SK-N-MC (cell line): ENCODE measurements around the gene PNCK.
A peak's percentile ranks its signal among the peaks of the same experiment; 100 is the strongest.

Experiments
- DNase-seq: peaks from one replicate; pipeline ENCODE4 v3.0.0-alpha.2; 2011; ENCODE audit warnings: low read depth, low spot score
- H3K27ac ChIP-seq: fragments of 200-600 bp; sonication (generic); 2 replicates; pipeline ENCODE4 v1.5.1; 2016; ENCODE audit warnings: mixed run types
- H3K36me3 ChIP-seq: fragments of 200-600 bp; sonication (generic); 2 replicates; pipeline ENCODE4 v1.6.1; 2017; ENCODE audit warnings: antibody characterized with exemption, low read length, mixed read lengths; ENCODE audit not compliant: insufficient read depth
- H3K4me3 ChIP-seq: fragments of 200-600 bp; sonication (generic); 2 replicates; pipeline ENCODE4 v1.5.1; 2016
- H3K9ac ChIP-seq: fragments of 200-600 bp; sonication (generic); 2 replicates; pipeline ENCODE4 v1.8.0; 2017; ENCODE audit warnings: mixed run types, mixed read lengths; ENCODE audit not compliant: insufficient read length
- H3K9me3 ChIP-seq: fragments of 200-600 bp; sonication (generic); 2 replicates; pipeline ENCODE4 v1.6.1; 2017; ENCODE audit warnings: low read depth, mild to moderate bottlenecking, antibody characterized with exemption, low read length, moderate library complexity, mixed read lengths
- EZH2 ChIP-seq: fragments of 200-600 bp; sonication (generic); IDR thresholded peaks from one replicate; pipeline ENCODE4 v1.6.1; 2017; ENCODE audit warnings: antibody characterized with exemption
- FOXP2 ChIP-seq: optimal IDR thresholded peaks from 2 replicates; pipeline ENCODE3; 2011; ENCODE audit warnings: mild to moderate bottlenecking, moderate library complexity; ENCODE audit not compliant: insufficient read depth; ENCODE audit errors: extremely low read length, control extremely low read depth
- POLR2AphosphoS5 ChIP-seq: IDR thresholded peaks from 2 replicates; pipeline ENCODE4 v1.6.1; 2012; ENCODE audit warnings: mild to moderate bottlenecking, low read depth, low read length, borderline replicate concordance

Gene PNCK

GRCh38 chrX:153642051-153642654 is 31.5 kb downstream of the PNCK start:
- TF ChIP-seq FOXP2, result no peak
- TF ChIP-seq POLR2AphosphoS5, result no peak
- no peak for TF ChIP-seq EZH2

GRCh38 chrX:153641627-153642026 is 32.0 kb downstream of the PNCK start:
- Histone ChIP-seq H3K27ac (no peak overlapping the region), H3K4me3 (peak overlapping the region; percentile 81; the same call in 1 of the 2 replicates), H3K9ac (no peak overlapping the region)

More at GRCh38 chrX:153642051-153642654, 31.5 kb downstream of the PNCK start:
- Histone ChIP-seq H3K4me3 (peak overlapping the region; percentile 81), H3K9ac (no peak overlapping the region), H3K27ac (no peak overlapping the region), H3K36me3 (no peaks in the 10 kb centered on the region), H3K9me3 (no peaks in the 10 kb centered on the region)
- no peak for DNase-seq

GRCh38 chrX:153640736-153641575 is 32.7 kb downstream of the PNCK start:
- no peak for DNase-seq
- Histone ChIP-seq H3K36me3 (no peaks in the 10 kb centered on the region), H3K9ac (no peak overlapping the region), H3K9me3 (no peaks in the 10 kb centered on the region), H3K4me3 (no peak overlapping the region), H3K27ac (no peak overlapping the region)
- TF ChIP-seq POLR2AphosphoS5 (no peak), FOXP2 (no peak), EZH2 (no peak)

More at GRCh38 chrX:153641627-153642026, 32.0 kb downstream of the PNCK start:
- TF ChIP-seq EZH2 (no peak), POLR2AphosphoS5 (no peak), FOXP2 (no peak)
- Histone ChIP-seq H3K36me3 (no peaks in the 10 kb centered on the region), H3K9me3 (no peaks in the 10 kb centered on the region)
- no peak for DNase-seq

DNA sequence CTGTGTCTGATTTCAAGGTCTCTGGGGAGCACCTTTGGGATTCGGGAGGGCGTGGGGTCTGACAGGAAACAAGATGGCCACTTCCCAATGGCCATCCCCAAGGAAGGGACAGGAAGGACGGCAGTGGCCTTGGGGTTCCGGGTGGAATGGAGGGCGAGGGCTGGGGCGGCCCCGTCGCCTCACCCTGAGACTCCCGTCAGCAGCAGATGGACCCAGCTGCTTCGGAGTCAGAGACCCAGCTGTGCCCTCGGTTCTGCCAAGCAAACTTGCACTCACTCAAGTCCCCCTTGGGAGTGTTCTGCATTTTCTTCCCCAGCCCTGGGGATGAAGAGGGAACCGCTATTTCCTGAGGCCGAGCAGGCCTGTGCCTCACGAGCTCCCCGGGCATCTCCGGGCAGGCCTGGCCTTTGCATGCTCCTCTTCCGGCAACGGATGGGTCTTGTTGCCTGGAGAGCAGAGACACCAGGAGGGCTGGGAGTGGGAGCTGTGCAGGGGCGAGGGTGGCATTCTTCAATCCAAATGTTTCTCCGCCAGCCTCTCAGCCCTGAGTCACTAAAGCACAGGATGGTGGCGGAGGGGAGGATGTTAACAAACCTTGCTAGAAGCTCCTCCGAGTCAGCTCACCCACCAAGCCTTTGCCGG is 33.4 kb downstream of the PNCK start:
- DNase-seq, result no peak
- no peaks in the 10 kb centered on the region for H3K36me3 ChIP-seq
- TF ChIP-seq FOXP2 (no peak), POLR2AphosphoS5 (no peak), EZH2 (no peak)
- no peak overlapping the region for H3K4me3 ChIP-seq
- H3K9me3 ChIP-seq, result no peaks in the 10 kb centered on the region
- H3K9ac ChIP-seq, result no peak overlapping the region
- H3K27ac ChIP-seq, result no peak overlapping the region

DNA sequence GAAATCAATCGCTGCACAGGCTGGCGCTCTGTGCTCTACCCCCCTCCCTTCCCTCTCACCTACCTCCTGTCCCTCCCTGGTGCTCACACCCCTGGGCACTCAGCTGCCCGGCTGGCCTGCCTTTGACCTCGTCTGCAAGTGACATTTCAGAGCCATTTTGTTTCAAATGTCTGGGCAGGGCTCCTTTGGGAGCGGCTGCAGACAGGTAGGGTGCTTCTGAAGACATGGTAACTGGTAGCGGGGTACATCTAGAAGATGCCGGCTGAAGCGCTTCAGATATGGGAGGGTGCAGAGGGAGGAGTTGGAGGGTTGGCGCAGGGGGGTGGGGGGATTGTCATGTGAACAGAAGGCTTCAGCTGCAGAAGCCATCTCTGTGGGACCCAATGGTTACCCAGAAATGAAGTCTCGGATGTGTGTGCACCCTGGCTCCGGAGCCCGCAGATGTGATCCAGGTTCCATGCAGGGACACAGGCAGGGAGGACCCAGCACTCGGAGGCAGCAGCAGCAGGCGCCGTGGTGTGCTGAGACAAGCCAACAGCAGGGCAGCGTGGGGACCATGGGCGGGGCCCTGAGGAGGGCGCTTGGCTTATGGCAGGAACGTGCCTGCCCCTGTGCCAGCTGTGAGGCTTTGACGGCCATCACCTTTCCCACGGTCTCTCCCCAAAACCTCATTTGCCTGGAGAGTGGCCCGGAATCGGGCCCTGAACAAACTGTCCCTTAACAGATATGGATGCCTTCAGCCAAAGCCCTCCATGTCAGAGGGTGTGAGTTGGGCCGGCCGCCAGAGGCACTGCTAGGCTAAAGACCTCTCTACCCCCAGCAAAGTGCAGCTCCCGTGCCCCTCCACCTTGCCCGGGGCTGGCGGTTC is 34.2 kb downstream of the PNCK start:
- Histone ChIP-seq H3K36me3 (no peaks in the 10 kb centered on the region), H3K9ac (no peak overlapping the region), H3K4me3 (no peak overlapping the region), H3K9me3 (no peaks in the 10 kb centered on the region), H3K27ac (no peak overlapping the region)
- DNase-seq, result no peak
- no peak for TF ChIP-seq POLR2AphosphoS5

- no peak for DNase-seq
- Histone ChIP-seq H3K9ac (no peak overlapping the region), H3K4me3 (no peak overlapping the region), H3K9me3 (no peaks in the 10 kb centered on the region), H3K36me3 (no peaks in the 10 kb centered on the region), H3K27ac (no peak overlapping the region)
- TF ChIP-seq FOXP2 (no peak), POLR2AphosphoS5 (no peak), EZH2 (no peak)
Observed at GRCh38 chrX:153638436-153639176, 35.0 kb downstream of the PNCK start.

DNA sequence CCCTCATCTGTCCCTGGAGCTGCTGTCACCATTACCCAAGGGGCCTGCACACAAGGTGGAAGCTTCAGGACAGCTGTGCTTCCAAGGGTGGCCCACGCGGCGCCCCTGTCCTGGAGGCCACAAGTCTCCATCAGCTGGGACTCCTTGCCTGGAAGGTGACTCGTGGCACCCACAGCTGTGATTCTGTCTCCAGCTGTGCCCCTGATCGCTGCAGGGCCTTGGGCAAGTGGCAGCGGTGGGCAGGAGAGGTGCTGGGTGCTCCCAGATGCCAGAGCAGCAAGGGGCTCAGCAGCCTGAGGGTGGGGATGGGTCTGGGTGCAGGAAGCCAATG is 35.6 kb downstream of the PNCK start:
- no peak for DNase-seq
- Histone ChIP-seq H3K4me3 (no peak overlapping the region), H3K36me3 (no peaks in the 10 kb centered on the region), H3K27ac (no peak overlapping the region), H3K9ac (no peak overlapping the region), H3K9me3 (no peaks in the 10 kb centered on the region)
- no peak for TF ChIP-seq EZH2
- no peak for TF ChIP-seq FOXP2
- TF ChIP-seq POLR2AphosphoS5, result no peak
